NCI-H128 (cell line): ENCODE measurements around the gene PPP2R2B.

Experiments
- DNase-seq: peaks from one replicate; lab custom pipeline; 2025; ENCODE audit not compliant: unreplicated experiment; lab: John Stamatoyannopoulos, UW

The PPP2R2B gene

GRCh38 chr5:146706321-146706972, 172.1 kb downstream of the PPP2R2B start:
- DNase-seq = no peak

DNA sequence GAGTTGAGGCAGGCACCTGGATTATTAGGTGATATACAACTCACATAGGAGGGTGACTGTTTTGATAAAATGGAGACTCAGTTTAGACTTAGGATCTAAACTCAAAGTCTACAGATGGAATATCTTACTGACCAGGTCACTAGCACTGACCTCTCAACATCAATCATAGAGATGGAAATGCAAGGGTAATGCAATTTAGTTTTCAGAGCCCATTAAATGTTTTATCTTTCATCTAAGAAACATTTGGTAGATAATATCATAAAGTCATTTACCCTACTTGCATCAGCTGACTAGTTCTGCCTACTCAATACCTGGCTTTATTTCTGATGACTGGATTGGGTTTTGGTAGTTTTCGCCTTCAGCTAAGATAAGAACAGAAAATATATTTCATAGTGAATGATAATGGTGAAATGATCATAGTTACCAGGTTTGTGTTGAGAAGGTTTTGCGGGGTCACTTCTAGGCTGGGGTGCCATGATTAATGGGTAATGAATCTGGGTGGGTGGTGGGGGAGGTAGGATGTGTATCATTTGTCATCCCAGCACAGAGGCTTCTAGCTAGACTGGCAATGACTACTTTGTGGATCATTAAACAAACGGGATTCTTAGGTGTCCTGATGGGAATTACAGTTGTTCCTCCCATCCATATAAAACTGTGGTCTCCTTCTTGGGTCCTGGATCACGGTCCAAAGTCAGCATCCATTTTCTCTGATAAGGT, 173.4 kb downstream of the PPP2R2B start:
- no peak for DNase-seq

GRCh38 chr5:146703899-146704298, 174.7 kb downstream of the PPP2R2B start:
- no peak for DNase-seq

- no peak for DNase-seq
These were observed 175.1 kb downstream of the PPP2R2B start for GRCh38 chr5:146703499-146703898.

DNA sequence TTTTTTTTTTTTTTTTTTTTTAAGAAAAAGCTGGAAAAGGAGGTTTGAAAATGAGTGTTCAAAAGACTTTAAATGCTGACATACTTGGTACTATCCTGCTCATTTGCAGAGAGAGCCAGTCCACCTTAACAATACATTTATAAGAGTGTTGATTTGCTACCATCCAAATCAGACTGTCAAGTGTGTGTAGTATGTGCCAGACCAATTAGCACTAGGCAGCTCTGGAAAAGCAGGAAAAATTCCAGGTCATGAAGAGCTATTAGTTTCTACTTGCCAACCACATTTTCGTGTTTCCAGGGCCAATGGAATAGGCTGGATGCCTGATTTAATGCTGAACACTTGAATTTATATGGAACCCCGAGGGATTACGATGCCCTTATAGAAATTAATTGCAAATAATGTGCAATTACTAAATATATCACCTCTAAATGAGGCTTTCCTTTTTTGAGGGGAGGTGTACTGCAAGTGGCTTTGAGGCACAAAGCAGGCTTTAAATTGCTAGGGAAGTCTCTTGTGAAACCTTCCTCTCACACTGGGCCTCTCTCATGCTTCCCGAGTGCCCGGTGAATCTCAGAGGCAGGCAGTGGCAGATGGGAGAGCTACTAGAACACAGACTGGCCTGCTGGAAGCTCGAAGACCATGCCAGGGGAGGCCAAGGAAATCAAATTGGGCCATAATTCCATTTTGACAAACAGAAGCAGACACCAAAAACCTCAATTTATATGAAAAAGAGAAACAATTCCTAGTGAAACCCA, 178.7 kb downstream of the PPP2R2B start:
- DNase-seq = peak; percentile 1

GRCh38 chr5:146699138-146699537, 179.4 kb downstream of the PPP2R2B start:
- no peak for DNase-seq

DNA sequence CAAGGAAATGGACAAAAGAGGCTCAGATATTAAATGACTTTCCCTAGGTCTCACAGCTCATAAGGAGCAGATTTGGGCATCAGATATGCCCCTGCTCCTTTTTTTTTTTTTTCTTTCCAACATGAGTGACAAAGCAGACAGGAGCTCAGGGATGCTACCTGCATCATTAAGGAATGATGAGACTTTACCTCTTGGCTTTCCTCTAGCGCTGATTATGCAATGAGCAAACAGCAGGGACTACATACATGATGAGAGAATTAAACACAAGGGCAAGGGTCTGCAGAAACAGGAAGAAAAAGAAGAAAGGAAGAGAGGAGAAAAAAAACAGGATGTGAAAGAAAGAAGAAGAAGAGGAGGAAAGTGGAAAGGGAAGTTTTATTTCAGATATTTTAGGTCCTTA, 179.9 kb downstream of the PPP2R2B start:
- no peak for DNase-seq

- DNase-seq = no peak
These were observed 181.3 kb downstream of the PPP2R2B start for GRCh38 chr5:146697211-146697610.

DNA sequence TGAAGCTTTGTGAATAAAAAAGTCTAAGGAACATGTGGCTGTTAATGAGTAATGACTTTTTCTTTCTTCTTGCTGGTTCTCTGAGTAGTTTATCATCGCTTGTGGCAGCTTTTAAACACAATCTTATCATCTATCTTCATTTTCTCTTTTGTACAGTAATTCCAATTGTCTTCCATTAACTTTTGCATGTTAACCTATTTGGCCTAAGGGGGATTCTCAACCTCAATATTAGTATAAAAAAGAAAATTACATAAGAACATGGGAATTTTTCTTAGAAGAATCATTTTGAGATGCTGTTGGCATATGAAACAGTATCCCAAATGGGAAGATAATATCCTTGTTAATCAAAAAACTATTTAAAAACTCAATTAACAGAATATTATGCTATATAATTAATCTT, 182.9 kb downstream of the PPP2R2B start:
- DNase-seq = no peak

- no peak for DNase-seq
These were observed 187.6 kb downstream of the PPP2R2B start for GRCh38 chr5:146690880-146691355.

DNA sequence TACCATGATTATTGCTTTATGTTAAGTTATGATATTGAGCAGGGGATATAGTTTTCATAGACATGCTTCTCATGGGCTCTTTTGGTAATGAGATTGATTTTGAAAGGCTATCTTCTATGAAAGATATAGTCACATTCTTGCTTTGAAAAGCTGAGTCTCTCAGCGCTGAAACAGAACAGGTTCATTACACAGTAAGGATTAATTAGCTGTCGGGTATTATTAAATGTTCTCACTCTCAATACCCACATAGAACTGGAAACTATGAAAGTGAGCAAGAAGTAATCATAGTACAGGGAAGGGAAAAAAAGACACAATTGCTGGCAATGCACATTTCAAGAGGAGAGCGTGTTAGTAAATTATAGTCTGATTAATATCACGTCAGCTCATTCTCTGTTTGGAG, 190.9 kb downstream of the PPP2R2B start:
- DNase-seq = no peak

DNA sequence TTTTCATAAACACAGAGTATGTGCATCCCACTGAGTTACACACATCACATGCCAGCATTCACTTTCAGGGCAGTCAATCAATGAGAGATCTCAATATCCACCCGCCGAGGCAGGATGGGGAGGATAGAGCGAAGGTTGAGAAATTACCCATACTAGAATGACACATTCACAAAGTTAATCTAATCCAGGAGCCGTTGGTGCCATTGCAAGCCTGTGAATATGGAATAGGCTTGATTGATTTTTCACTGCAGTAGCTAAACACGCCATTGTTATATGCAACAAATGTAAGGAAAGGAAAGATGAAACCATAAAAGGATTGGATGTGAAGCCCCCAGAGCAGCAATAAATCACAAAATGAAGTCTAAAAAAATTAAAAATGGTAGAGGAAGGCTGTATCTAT, 194.7 kb downstream of the PPP2R2B start:
- no peak for DNase-seq

GRCh38 chr5:146682899-146683532, 195.5 kb downstream of the PPP2R2B start:
- no peak for DNase-seq

DNA sequence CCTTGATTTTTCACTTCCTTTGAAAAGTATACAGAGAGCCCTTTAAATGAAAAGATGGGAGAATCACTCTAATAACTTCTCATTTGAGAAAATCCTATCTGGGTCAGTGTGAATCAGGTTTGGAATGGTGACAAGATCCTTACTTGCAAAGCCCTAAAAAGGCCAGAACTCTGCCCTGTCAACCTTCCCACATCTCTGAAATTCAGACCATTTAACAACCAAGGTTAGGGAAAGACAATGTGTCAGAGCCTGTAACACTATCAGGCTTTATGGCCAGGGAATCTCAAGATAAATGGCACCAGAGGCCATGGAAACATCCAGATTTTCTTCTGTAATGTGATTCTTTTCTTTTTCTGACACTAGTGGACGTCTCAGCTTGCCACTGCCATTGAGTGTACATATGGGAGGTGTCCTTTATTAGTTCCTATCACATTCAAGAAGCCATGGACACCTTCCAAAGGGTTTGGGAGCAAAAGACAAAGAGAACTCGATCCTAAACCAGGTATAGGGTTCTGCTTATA, 196.9 kb downstream of the PPP2R2B start:
- DNase-seq = no peak

- no peak for DNase-seq
These were observed 197.5 kb downstream of the PPP2R2B start for GRCh38 chr5:146680846-146681584.

GRCh38 chr5:146675636-146676035, 202.9 kb downstream of the PPP2R2B start:
- no peak for DNase-seq

- no peak for DNase-seq
These were observed 205.7 kb downstream of the PPP2R2B start for GRCh38 chr5:146672866-146673265.

DNA sequence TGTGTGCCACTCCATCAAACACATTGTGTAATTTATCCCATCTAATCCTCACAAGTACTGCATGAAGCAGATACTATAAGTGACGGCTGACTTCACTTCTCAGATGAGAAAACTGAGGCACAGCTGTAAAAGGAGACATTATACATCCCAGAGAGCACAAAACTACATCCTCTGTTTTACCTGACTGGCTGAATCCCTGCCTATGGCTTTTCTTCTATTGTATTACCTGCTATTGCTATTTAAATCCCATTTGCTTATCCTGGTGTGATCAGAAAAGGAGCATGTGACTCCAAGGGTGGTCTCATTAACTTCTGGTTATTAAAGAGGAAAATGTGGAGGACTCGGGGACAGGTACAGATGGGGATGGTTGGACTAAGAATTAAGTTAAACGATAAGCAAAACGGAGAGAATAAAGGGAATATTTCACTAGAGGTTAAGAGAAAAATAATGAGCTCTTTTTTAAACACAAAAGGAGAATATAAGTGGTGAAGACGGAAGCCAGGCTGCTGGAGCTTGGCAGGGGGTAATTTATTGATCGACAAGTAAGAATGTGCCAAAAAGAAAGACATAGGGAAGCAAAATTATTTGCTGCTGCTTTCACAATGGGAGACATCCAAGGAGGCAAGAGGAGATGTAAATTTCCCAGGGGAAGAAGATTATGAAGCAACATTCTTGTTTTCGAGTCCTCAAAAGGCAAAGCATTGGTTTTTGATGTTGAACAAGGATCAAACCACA, 206.8 kb downstream of the PPP2R2B start:
- DNase-seq = no peak

- DNase-seq = no peak
These were observed 208.9 kb downstream of the PPP2R2B start for GRCh38 chr5:146669656-146670055.
